Stromal cell of bone marrow (primary cell): Measurements from ENCODE around the gene CXCL10.
"Not testable (repeated sequence)": the region's sequence is repeated elsewhere in the genome, so short reads cannot be mapped to it uniquely, and the experiment has no call there.

Experiments
- DNase-seq: peaks from one replicate; pipeline ENCODE4 v3.0.0-alpha.2; 2012; ENCODE audit warnings: low read depth

Gene CXCL10

DNA sequence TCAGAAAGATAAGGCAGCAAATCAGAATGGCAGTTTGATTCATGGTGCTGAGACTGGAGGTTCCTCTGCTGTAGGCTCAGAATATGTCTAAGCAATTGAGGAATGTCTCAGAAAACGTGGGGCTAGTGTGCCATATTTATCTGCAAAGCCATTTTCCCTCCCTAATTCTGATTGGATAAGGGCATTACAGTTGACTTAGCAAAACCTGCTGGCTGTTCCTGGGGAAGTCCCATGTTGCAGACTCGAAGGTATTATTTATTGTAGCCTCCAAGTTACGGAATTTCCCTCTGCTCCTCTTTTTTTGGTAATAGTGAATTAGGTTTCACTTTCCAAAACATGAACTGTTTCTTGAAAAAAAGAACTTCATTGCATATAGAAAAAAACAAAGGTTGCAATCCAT lies at the start of gene CXCL10:
CXCL10 (minus strand) TSS at position 109 of the 400 bp plus-strand sequence; CDS start at position 43, 66 bp downstream.
- no peak for DNase-seq

DNA sequence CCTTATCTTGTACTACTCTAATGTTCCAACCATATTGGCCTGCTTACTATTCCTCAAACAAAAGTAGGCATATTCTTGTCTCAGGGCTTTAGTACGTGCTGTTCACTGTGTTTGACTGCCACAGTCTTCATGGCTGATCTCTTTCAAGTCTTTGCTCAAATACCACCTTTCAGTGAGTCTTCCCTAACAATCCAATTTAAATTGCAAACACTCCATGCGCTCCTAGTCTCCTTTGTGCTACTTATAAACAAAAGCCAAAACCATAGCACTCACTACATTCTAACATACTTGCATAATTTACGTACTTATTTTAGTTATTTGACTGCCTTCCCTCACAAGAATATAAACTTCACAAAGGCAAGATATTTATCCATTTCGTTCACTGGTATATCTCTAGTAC lies 49.5 kb upstream of the CXCL10 start:
- no peak for DNase-seq

DNA sequence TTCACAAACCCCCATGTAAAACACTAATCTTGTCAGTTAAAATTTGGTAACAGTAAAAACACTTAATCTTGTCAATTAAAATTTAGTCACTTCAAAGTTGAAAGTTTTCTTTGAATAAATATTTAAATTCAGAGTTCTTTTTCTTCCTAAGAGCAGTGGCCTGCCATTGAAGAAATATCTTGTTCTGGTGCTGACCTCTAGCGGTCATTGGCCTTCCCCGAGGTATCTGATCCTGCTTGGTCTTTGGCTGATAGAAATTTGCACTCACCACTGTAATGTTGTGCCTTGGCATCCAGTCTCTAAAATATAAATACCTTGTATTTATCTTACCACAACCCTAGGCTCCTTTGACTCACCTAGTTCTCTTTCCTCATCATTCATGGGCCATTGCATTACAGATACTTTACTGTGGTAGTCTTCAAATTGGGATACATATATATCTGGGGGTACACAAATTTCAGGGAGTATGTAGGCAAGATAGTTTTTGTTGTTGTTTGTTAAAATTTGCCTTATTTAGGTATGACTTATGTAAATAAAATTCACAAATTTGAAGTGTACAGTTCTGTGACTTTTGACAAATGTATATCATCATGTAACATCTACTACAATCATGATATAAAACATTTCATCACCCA lies 44.5 kb upstream of the CXCL10 start:
- DNase-seq, result peak; percentile 61

DNA sequence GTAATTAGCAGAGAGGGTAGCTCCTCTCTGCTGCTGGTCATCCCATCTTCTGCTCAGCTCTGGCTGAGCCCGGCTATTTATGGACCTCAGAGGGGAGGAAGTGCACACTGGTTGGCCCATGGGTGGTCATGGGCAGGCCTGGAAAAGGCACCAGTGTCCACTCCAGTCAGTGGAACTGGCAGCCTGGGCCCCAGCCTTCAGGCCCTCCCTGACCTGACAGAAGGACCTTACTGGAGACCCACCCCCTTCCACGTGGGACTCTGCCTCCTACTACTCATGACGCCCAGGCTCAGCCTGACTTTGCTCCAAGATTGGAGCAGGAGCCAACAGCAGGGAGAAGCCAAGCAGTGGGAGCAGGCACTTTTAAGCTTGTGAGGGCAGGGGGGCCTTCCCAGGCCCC lies 43.2 kb upstream of the CXCL10 start:
- DNase-seq, result no peak

DNA sequence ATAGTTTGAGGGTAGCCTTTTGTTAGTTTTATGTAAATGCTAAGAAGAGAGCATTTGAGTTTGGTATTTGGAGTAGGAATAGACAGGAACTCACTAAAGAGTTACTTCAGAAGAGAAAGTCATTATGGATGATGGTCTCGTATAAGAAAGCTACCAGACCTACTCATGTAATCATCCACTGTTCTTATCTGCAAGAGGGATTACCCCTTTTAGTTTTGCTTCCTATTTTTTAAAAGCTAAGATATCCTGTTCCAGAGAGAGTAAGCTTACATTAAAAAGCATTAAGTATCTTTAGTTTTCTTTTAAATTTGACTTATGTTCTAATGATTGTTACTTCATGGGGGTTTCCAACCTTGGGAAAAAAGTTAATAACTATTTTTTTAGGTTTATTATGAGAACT lies 38.7 kb upstream of the CXCL10 start:
- DNase-seq, result no peak

DNA sequence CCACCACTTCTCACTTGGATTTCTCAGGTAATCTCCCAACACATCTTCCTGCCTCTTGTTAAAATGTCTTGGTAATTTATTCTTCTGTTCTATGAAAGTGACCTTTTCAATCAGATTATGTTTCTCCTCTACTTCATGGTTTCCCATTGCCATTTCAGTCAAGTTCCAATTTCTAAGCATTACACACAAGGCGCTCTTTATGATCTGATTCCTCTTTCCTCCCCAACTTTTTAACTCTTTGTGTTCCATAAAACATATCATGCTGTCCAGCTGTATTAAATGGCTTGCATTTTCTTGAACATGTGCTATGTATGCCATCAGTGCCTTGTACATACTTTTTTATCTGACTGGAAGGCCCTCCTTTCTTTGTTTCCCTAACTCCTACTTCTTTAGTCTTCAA lies 38.1 kb upstream of the CXCL10 start:
- DNase-seq, result no peak

DNA sequence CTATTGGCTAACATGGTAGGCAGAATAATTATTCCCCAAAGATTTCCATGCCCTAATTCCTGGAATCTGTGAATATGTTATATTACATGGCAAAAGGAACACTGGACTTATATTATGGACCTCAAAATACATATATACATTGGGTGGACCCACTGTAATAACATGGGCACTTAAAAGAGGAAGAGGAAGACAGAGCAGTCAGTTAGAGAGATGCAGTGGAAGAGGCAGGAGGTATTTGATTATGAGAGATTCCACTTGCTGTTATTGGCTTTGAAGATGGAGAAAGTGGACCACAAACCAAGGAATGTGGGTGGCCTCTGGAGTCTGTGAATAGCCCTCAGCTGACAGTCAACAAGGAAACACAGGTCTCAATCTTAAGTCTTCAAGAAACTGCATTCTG lies 37.2 kb upstream of the CXCL10 start:
- no peak for DNase-seq

DNA sequence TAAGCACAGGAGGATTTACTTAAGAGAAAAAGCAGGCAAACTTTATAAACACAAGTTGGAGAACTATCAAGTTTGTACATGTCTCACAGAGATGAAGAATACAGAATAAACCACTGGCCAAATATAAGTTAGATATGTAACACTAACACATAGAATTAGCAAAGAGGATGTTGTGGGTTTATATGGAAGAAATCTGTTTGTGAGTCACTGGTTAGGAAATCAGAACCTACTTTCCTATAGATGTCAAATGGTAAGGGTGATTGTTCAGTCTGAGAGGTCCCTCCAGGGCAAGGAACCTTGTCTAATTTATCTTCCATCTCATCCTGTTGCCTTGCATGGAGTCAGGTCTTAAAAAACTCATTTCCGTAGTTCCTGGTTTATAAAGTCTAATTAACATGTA lies 36.5 kb upstream of the CXCL10 start:
- no peak for DNase-seq

DNA sequence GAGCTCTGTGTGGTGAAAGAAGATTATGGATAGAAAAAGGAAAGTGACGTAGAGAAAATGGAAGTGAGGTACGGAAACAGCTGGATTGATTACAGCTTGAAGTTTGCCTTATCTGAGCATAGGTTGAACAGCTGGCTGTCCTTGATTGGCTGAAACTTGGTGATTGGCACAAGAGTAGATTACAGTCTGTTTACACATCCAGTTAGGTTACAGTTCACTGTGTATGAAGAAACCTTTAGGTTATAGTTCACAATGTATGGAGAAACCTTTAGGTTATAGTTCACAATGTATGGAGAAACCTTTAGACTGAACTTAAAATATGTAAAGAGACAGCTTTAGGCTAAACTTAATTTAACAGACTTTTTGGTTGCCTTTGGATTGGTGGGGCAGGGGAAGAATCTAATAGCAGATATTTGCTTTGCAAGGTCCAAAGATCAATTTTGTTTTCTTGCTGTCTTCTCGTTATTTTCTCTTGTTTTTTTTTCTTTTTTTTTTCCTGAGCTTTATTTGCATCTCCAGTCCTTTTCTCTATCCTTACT lies 35.7 kb upstream of the CXCL10 start:
- no peak for DNase-seq

DNA sequence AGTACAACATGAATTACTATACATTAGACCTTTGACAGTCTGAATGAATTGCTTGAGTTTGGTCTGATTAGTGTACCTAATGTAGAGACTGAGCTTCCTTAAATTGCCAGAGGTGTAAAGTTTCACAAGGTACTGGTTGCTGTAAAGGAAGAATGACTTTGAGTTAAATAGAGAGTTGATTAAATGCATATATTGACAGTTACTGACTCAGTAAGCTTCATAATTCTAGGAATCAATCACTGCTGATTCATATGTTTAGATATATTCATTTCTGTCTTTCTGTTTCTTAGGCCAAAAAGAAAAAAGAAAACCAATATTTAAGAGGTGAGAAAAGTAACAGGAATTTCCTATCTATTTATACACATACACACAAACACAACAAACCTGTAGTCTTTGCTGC lies 35.0 kb upstream of the CXCL10 start:
- DNase-seq, result no peak

DNA sequence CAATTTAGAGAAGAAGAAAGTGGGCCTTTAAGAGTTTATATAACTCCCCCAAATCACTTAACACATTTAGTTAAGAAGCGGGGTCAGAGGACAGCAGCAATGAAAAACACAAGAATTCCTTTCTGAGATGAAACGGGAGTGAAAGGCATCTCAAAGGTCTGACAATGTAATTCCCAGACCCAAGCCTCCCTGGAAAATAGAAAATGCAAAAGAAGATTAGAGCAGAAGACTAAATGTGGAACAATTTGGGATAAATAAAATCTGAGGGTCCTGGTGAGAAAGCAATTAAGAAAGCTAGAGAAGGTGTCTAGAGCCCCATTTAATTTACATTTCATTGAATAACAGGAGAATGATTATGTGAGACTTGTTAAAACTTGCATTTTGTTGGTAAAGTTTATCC lies 32.1 kb upstream of the CXCL10 start:
- no peak for DNase-seq

DNA sequence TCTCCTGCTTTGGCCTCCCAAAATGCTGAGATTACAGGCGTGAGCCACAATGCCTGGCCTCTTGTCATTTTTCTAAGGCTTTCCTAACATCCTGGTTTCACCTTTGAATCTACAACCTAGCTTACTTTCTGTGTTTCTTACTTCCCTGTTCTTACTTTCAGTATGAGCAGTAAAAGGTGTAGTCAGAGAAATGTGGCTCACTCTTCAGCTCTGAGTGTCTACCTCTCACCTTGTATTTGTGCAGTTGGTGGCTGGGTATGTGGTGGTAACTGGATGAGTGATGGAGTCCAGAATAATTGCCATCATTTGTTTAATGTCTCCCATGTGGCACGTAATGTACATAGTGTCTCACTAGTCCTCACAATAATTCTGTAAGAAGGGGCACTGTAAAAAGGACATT lies 31.7 kb upstream of the CXCL10 start:
- no peak for DNase-seq

DNA sequence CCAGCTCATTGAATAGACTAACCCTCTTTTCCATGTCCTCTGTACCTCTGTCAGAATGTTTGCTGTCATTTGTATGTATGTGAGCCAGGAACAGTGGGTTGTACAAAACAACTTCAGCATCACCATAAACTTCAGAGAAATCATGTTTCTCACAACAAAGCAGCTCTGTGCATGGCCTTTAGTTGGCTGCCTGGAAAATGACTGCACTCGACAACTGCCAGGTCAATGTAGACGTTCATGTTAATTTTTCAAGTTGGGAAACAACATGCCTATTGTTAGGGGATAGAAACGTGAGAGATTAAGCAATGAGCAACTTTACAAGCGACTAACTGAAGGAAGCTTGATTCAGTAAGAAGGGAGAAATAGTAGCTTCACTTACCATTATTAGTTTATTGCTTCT lies 30.4 kb upstream of the CXCL10 start:
- DNase-seq, result no peak

DNA sequence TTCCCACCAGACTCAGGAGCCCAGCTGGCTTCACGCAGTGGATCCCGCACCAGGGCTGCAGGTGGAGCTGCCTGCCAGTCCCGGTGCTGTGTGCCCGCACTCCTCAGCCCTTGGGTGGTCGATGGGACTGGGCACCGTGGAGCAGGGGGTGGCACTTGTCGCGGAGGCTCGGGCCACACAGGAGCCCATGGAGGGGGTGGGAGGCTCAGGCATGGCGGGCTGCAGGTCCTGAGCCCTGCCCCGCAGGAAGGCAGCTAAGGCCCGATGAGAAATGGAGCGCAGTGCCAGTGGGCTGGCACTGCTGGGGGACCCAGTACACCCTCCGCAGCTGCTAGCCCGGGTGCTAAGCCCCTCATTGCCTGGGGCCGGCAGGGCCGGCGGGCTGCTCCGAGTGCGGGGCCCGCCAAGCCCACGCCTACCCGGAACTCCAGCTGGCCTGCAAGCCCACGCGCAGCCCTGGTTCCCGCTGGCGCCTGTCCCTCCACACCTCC lies 27.3 kb upstream of the CXCL10 start:
- not testable (repeated sequence) for DNase-seq

DNA sequence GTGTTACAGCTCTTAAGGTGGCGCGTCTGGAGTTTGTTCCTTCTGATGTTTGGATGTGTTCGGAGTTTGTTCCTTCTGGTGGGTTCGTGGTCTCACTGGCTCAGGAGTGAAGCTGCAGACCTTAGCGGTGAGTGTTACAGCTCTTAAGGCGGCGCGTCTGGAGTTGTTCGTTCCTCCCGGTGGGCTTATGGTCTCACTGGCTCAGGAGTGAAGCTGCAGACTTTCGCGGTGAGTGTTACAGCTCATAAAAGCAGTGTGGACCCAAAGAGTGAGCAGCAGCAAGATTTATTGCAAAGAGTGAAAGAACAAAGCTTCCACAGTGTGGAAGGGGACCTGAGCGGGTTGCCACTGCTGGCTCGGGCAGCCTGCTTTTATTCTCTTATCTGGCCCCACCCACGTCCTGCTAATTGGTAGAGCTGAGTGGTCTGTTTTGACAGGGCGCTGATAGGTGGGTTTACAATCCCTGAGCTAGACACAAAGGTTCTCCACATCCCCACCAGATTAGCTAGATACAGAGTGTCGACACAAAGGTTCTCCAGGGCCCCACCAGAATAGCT lies 26.6 kb upstream of the CXCL10 start:
- DNase-seq, result not testable (repeated sequence)

DNA sequence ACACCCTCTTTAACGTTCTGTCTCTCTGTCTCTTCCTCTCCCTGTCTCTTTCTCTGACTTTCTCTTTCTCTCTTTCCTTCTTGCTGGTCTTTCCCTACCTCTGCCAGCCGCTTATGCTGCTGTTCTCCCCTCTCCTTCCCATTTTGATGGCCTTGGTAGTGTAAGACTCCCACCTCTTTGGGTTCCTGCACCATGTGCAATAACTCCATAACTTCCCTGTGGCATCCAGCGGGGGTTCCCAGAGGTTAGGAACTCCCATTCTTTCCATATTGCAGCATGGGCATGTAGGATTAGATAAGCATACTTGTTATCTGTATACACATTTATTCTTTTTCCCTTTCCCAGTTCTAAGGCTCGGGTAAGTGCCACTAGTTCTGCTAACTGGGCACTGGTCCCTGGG lies 21.4 kb upstream of the CXCL10 start:
- not testable (repeated sequence) for DNase-seq

DNA sequence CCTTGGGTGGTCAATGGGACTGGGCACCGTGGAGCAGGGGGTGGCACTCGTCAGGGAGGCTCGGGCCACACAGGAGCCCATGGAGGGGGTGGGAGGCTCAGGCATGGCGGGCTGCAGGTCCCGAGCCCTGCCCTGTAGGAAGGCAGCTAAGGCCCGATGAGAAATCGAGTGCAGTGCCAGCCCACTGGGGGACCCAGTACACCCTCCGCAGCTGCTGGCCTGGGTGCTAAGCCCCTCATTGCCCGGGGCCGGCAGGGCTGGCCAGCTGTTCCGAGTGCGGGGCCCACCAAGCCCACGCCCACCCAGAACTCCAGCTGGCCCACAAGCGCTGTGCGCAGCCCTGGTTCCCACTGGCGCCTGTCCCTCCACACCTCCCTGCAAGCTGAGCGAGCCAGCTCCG lies 20.0 kb upstream of the CXCL10 start:
- not testable (repeated sequence) for DNase-seq

DNA sequence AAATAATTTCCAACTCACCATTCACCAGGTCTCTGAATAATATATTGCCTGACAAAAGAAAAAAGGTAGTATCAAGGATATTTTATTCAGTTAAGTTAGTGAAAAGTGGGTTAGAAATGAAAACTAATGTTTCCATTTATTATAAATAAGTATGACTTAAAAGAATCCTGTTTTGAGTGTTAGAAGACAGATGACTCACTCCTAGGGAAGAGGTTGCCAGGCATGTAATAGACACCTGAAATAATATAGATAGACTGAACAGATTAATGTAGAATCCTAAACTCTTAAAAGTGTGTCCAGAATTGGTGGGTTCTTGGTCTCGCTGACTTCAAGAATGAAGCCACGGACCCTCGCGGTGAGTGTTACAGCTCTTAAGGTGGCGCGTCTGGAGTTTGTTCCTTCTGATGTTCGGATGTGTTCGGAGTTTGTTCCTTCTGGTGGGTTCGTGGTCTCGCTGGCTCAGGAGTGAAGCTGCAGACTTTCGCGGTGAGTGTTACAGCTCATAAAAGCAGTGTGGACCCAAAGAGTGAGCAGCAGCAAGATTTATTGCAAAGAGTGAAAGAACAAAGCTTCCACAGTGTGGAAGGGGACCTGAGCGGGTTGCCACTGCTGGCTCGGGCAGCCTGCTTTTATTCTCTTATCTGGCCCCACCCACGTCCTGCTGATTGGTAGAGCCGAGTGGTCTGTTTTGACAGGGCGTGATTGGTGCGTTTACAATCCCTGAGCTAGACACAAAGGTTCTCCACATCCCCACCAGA lies 19.1 kb upstream of the CXCL10 start:
- DNase-seq, result peak; percentile 2

DNA sequence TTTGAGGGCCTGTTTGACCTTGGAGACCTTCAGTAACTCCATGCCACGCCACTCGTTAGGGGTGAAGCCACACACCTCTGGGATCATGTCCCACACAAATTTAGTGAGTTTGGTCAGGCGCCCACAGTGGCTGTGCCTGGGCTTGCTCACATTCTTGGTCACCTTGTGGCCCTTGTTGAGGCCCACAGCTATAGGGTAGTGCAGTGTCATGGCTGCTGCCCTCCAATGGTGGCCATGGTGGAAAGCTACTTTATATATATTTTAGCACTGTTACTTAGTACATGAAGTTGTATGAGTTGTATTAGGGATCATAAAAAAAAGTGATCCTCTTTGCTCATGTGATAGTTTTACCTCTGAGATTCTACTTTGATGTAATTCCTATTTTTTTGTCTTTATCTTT lies 13.6 kb upstream of the CXCL10 start:
- no peak for DNase-seq

DNA sequence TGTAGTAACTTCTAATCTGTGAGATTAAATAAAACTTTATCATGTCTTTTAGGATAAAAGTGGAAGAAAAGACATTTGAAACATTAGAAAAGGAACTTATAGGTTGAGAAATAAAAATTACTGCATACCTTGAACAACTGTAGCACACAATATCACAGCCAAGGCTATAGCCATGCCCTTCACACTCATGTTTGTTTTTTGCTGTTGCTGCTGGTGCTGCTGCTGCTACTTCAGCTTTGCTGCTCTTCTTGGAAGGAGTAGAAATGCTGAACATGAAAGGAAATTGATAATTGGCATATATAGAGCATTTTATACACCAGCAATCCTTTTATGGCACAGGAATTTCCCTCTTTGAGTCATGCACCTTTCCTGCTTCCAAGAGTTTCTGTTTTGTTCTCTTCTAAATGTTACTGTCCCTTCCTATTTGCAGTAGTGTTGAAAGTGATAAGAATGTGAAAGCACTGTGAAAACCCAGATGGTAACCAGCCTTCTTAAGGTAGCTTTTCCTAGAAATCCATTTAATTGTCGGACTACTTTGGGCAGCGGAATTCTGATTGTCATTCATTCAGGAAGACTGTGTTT lies 12.6 kb upstream of the CXCL10 start, which contains the start of gene CXCL11:
CXCL11 (minus strand) TSS at position 272 of the 582 bp plus-strand sequence; CDS start at position 189, 83 bp downstream.
- no peak for DNase-seq

DNA sequence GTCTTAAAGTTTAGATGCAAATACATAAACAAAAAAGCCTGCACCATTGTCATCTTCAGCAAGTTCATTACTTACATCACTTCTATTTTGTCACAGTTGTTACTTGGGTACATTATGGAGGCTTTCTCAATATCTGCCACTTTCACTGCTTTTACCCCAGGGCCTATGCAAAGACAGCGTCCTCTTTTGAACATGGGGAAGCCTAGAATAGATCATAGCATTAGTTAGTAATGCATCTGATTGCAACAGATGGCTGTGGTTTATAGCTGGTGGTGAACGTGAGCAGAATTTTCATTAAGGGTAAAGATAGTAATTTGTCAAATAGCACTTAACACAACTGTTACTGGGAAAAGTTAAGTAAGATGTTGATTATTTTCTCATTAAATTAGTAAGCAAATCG lies 11.8 kb upstream of the CXCL10 start:
- DNase-seq, result no peak

DNA sequence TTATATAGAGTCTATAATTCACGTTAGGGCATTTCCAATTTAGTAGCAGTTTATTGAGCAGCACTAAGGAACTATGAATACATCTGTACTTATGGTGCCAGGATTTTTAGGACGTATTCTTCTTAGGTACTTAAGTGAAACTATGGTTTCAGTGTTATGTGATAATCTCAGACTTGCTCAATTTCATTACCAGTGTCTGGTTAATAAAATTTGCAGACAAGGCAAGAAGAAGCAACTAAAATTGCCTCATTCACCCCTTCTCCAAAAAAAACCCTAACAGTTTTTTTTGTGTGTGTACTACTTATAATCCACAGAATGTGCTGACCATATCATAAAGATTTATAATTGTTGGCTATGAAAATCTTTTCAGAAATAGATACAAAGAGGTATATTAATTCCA lies 6.0 kb upstream of the CXCL10 start:
- no peak for DNase-seq

DNA sequence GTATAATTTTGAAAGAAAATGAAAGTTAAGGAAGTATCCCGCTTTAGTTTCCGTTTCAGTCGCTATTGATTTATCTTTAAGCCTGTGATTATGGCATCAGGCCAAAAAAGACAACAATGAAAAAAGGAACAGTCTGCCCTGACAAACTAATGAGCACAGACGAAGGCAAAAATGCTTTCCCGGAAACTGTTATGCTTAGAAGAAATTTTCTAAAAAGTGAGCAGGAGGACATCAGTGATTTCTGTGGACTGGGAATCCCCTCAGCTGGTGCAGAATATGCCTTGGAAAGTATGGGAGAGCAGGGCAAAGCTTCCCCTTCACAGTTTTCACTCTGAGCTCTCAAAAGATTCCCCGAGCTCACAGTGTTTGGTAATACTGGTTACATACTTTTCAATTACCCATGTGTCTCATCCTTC lies 5.1 kb upstream of the CXCL10 start:
- peak; percentile 2 for DNase-seq
